B cell (primary cell): Measurements from ENCODE around the gene FOXI2. TPM values are rescaled to one million over a fixed set of nuclear protein-coding genes. Genes with fewer than 3 reads are reported as not detected.

Experiments used
- ATAC-seq: fragments of 200-7000 bp; cut with Tn5 transposase; one replicate; pipeline ENCODE4 v1.10.0; 2021; ENCODE audit warnings: low read depth, mild to moderate bottlenecking, moderate number of reproducible peaks, moderate library complexity
- CTCF ChIA-PET: fragments of 350-600 bp; sonication (Branson Sonifier 250); formaldehyde crosslinking; loops from one replicate; lab custom pipeline; 2021; ENCODE audit warnings: antibody characterized with exemption, inconsistent platforms; lab: Charles Lee
- POLR2A ChIA-PET: fragments of 350-600 bp; sonication (Branson Sonifier 250); formaldehyde crosslinking; loops from one replicate; lab custom pipeline; 2021; ENCODE audit warnings: antibody characterized with exemption; lab: Charles Lee
- DNase-seq: peaks from one replicate; pipeline ENCODE4 v3.0.0; 2013
- H2AFZ ChIP-seq: 2 replicates; pipeline ENCODE4 v1.6.1; 2012; ENCODE audit warnings: mild to moderate bottlenecking, low read depth, low read length; ENCODE audit not compliant: insufficient read depth, poor library complexity, severe bottlenecking
- H3K27ac ChIP-seq, 2 donors: 1 replicate in 1 of 2; 2 replicates in 1 of 2; pipeline ENCODE4 v1.5.1; 2012 to 2013; ENCODE audit warnings: low read length in 2 of 2, mild to moderate bottlenecking in 2 of 2, moderate library complexity in 1 of 2
- H3K27me3 ChIP-seq, 4 experiments: fragments of 200-600 bp in 1 of 4; sonication (generic) in 1 of 4; replicated peaks in 1 of 4; 1 replicate in 2 of 4; 2 replicates in 2 of 4; pipeline versions ENCODE4 v1.6.1 to v1.7.0; 2013 to 2016; ENCODE audit warnings: low read length in 3 of 4, mild to moderate bottlenecking in 2 of 4, mixed read lengths in 1 of 4, moderate library complexity in 1 of 4; ENCODE audit not compliant: insufficient read depth in 4 of 4, control insufficient read depth in 3 of 4; ENCODE audit errors: control extremely low read depth in 1 of 4
- H3K36me3 ChIP-seq, 2 experiments: replicated peaks in 1 of 2; 1 replicate in 1 of 2; 2 replicates in 1 of 2; pipeline versions ENCODE4 v1.6.1 to v1.7.1; 2013; ENCODE audit warnings: low read length in 1 of 2; ENCODE audit not compliant: insufficient read depth in 2 of 2, control insufficient read depth in 1 of 2; ENCODE audit errors: control extremely low read depth in 1 of 2, extremely low read depth in 1 of 2
- H3K4me1 ChIP-seq, 2 donors: fragments of 200-600 bp in 1 of 2; sonication (generic) in 1 of 2; 1 replicate in 1 of 2; 2 replicates in 1 of 2; pipeline versions ENCODE4 v1.5.1 to v1.6.1; 2013 to 2017; ENCODE audit warnings: low read length in 2 of 2; ENCODE audit not compliant: control insufficient read depth in 2 of 2, insufficient read depth in 2 of 2
- H3K4me2 ChIP-seq: replicated peaks from 2 replicates; pipeline ENCODE3; 2012; ENCODE audit warnings: mild to moderate bottlenecking, low read depth, low read length; ENCODE audit not compliant: poor library complexity, severe bottlenecking
- H3K4me3 ChIP-seq, 5 experiments: fragments of 200-600 bp in 1 of 5; sonication (generic) in 1 of 5; 1 replicate in 3 of 5; 2 replicates in 2 of 5; pipeline versions ENCODE4 v1.5.1 to v1.7.0; 2011 to 2016; ENCODE audit warnings: low read length in 4 of 5, mild to moderate bottlenecking in 4 of 5, low read depth in 2 of 5, control low read depth in 1 of 5, moderate library complexity in 1 of 5; ENCODE audit not compliant: insufficient read depth in 1 of 5; ENCODE audit errors: control extremely low read depth in 1 of 5, extremely low read depth in 1 of 5
- H3K79me2 ChIP-seq: fragments of 200-600 bp; sonication (generic); one replicate; pipeline ENCODE4 v1.6.0; 2016; ENCODE audit warnings: low read length; ENCODE audit not compliant: control insufficient read depth, insufficient read depth
- H3K9ac ChIP-seq: fragments of 200-600 bp; sonication (generic); 2 replicates; pipeline ENCODE4 v1.6.1; 2017; ENCODE audit warnings: mild to moderate bottlenecking, low read length, moderate library complexity
- H3K9me3 ChIP-seq, 3 donors: one replicate each; pipeline versions ENCODE4 v1.6.1 to v1.7.1; 2013; ENCODE audit warnings: low read length in 2 of 3; ENCODE audit not compliant: control insufficient read depth in 2 of 3, insufficient read depth in 1 of 3; ENCODE audit errors: control extremely low read depth in 1 of 3
- H4K20me1 ChIP-seq: 2 replicates; pipeline ENCODE4 v1.6.0; 2012; ENCODE audit warnings: mild to moderate bottlenecking, low read length; ENCODE audit not compliant: insufficient read depth, control insufficient read depth, poor library complexity, severe bottlenecking
- H3K27ac Mint-ChIP-seq: one replicate; pipeline ENCODE4 v1.8.0; 2021; ENCODE audit warnings: mixed read lengths
- H3K27me3 Mint-ChIP-seq: one replicate; pipeline ENCODE4 v1.8.0; 2021; ENCODE audit warnings: mixed read lengths
- H3K4me1 Mint-ChIP-seq: one replicate; pipeline ENCODE4 v1.8.0; 2021; ENCODE audit warnings: mixed read lengths
- H3K4me3 Mint-ChIP-seq: one replicate; pipeline ENCODE4 v1.8.0; 2021; ENCODE audit warnings: mixed read lengths
- H3K9me3 Mint-ChIP-seq: one replicate; pipeline ENCODE4 v1.8.0; 2022; ENCODE audit warnings: mixed read lengths; ENCODE audit not compliant: insufficient read depth
- CTCF ChIP-seq: fragments of 200-600 bp; IDR thresholded peaks from one replicate; pipeline ENCODE4 v1.8.0; 2022; ENCODE audit warnings: antibody characterized with exemption, mild to moderate bottlenecking
- EZH2 ChIP-seq: IDR thresholded peaks from 2 replicates; pipeline ENCODE4 v1.6.1; 2012; ENCODE audit warnings: borderline replicate concordance, low read depth, mild to moderate bottlenecking, moderate library complexity, low read length; ENCODE audit not compliant: insufficient read depth, poor library complexity, severe bottlenecking
- WGBS: methylation state at CpG from one replicate; pipeline ENCODE4 v1.1.5; 2013; ENCODE audit warnings: missing lambda C conversion rate; ENCODE audit not compliant: insufficient coverage; 5-methylcytosine and 5-hydroxymethylcytosine counted together
- intact Hi-C: fragments of 100-400 bp; cut with micrococcal nuclease; formaldehyde crosslinking; loops from one replicate; pipeline ENCODE4 v1.10.0; 2022
- polyA minus RNA-seq: library from RNA; depleted of rRNA, polyadenylated mRNA; stranded (reverse); fragments of >200 nt; gene quantifications from 2 replicates; pipeline ENCODE4 v1.2.3, GENCODE V29; 2012
- polyA plus RNA-seq: library from polyadenylated mRNA; depleted of rRNA; stranded (reverse); fragments of >200 nt; gene quantifications from 2 replicates; pipeline ENCODE4 v1.2.3, GENCODE V29; 2012
- total RNA-seq, 2 donors: library from RNA; stranded (reverse); fragments of 120-200 nt in 1 of 2; gene quantifications; 1 replicate in 1 of 2; 2 replicates in 1 of 2; pipeline versions ENCODE4 v1.2.3 to v1.2.4, GENCODE V29; 2013 to 2022

FOXI2 gene
- not detected in 2 replicates for total RNA-seq
- not detected for total RNA-seq (2013)
- not detected in 2 replicates for polyA plus RNA-seq
- not detected in 2 replicates for polyA minus RNA-seq

GRCh38 chr10:127736915-127737562, at the start of gene FOXI2:
TSS of gene FOXI2 (plus strand) at chr10:127737185. CDS start at chr10:127737274, 89 bp downstream.
- no peak within 1 kb of the TSS for H3K27ac ChIP-seq
- no peaks in the 10 kb centered on the region for H3K36me3 ChIP-seq
- peaks cover 0 to 42% (median 8%) of the 10 kb centered on the region in 4 experiments for H3K27me3 ChIP-seq
- no peak within 1 kb of the TSS for H3K4me3 Mint-ChIP-seq
- H3K4me1 Mint-ChIP-seq: peaks cover 1% of the 10 kb centered on the region
- TF ChIP-seq EZH2 (no peak), CTCF (no peak)
- H3K4me1 ChIP-seq: peaks cover 0 to 3% of the 10 kb centered on the region in 2 donors
- H3K9me3 Mint-ChIP-seq: no peaks in the 10 kb centered on the region
- intact Hi-C loops: no loop called here
- H3K4me3 ChIP-seq: no peak within 1 kb of the TSS
- DNase-seq (no peak), ATAC-seq (no peak)
- no peaks in the 10 kb centered on the region for H4K20me1 ChIP-seq
- POLR2A ChIA-PET: no interaction called here
- no peak within 1 kb of the TSS for H3K9ac ChIP-seq
- no peaks in the 10 kb centered on the region for H3K79me2 ChIP-seq
- peaks cover 0 to 25% (median 0%) of the 10 kb centered on the region in 3 donors for H3K9me3 ChIP-seq
- WGBS: 6% methylated on average over 66 of the region's 66 CpGs
- H3K27me3 Mint-ChIP-seq: peaks cover 33% of the 10 kb centered on the region
- peak within 1 kb of the TSS; percentile 22 for H2AFZ ChIP-seq
- CTCF ChIA-PET: no interaction called here
- H3K27ac Mint-ChIP-seq: no peak within 1 kb of the TSS
- H3K4me2 ChIP-seq: peak within 1 kb of the TSS; percentile 42

GRCh38 chr10:127687548-127687947, 49.4 kb upstream of the FOXI2 start:
- ATAC-seq (no peak), DNase-seq (no peak)
- H3K4me3 ChIP-seq: no peak overlapping the region
- TF ChIP-seq CTCF (no peak), EZH2 (no peak)
- no peaks in the 10 kb centered on the region for H3K79me2 ChIP-seq
- H3K27me3 ChIP-seq: no peaks in the 10 kb centered on the region
- H3K9ac ChIP-seq: no peak overlapping the region
- no peak overlapping the region for H2AFZ ChIP-seq
- ChIA-PET CTCF (no interaction called here), POLR2A (no interaction called here)
- peaks cover 9% of the 10 kb centered on the region for H3K27me3 Mint-ChIP-seq
- H3K9me3 Mint-ChIP-seq: no peaks in the 10 kb centered on the region
- H3K4me1 ChIP-seq: no peaks in the 10 kb centered on the region
- H3K9me3 ChIP-seq: no peaks in the 10 kb centered on the region
- no peaks in the 10 kb centered on the region for H4K20me1 ChIP-seq
- no peak overlapping the region for H3K27ac Mint-ChIP-seq
- intact Hi-C loops: no loop called here
- no peak overlapping the region for H3K27ac ChIP-seq
- no peak overlapping the region for H3K4me3 Mint-ChIP-seq
- no peaks in the 10 kb centered on the region for H3K4me1 Mint-ChIP-seq
- WGBS: 100% methylated on average over 2 of the region's 6 CpGs
- H3K36me3 ChIP-seq: no peaks in the 10 kb centered on the region
- H3K4me2 ChIP-seq: no peak overlapping the region
